Esophagus squamous epithelium (tissue), 5 donors: ENCODE results near the gene BACE1-AS. TPM values are rescaled to one million over a fixed set of nuclear protein-coding genes. Genes with fewer than 3 reads are reported as not detected.
"Not testable (repeated sequence)": the region's sequence is repeated elsewhere in the genome, so short reads cannot be mapped to it uniquely, and the experiment has no call there.

Source experiments
- DNase-seq: peaks from one replicate; lab custom pipeline; 2025; lab: John Stamatoyannopoulos, UW
- H3K27ac ChIP-seq, 4 donors: fragments of 200-600 bp; sonication (generic); one replicate each; pipeline ENCODE4 v1.5.1; 2016 to 2019; ENCODE audit warnings: mild to moderate bottlenecking in 1 of 4
- H3K27me3 ChIP-seq, 4 donors: fragments of 200-600 bp; sonication (generic); 1 replicate in 3 of 4; 2 replicates in 1 of 4; pipeline versions ENCODE4 v1.5.1 to v1.6.0; 2017 to 2021; ENCODE audit warnings: antibody characterized with exemption in 1 of 4
- H3K36me3 ChIP-seq, 3 donors: fragments of 200-600 bp; sonication (generic); one replicate each; pipeline ENCODE4 v1.5.1; 2016 to 2019
- H3K4me1 ChIP-seq, 3 donors: fragments of 200-600 bp; sonication (generic); one replicate each; pipeline ENCODE4 v1.5.1; 2017 to 2019
- H3K4me3 ChIP-seq, 4 donors: fragments of 200-600 bp; sonication (generic); 1 replicate in 3 of 4; 2 replicates in 1 of 4; pipeline ENCODE4 v1.5.1; 2016 to 2019; ENCODE audit warnings: mild to moderate bottlenecking in 2 of 4, moderate library complexity in 1 of 4
- H3K9me3 ChIP-seq, 3 donors: fragments of 200-600 bp; sonication (generic); one replicate each; pipeline ENCODE4 v1.5.1; 2016 to 2019
- POLR2A ChIP-seq, 4 donors: fragments of 450-650 bp; IDR thresholded peaks; one replicate each; pipeline ENCODE4 v1.6.1; 2017; ENCODE audit warnings: antibody characterized with exemption in 4 of 4, mild to moderate bottlenecking in 4 of 4, moderate library complexity in 3 of 4
- WGBS, 2 donors: methylation state at CpG; one replicate each; pipeline ENCODE4 v1.1.5; 2018; 5-methylcytosine and 5-hydroxymethylcytosine counted together
- intact Hi-C: fragments of 100-400 bp; cut with DNase I; formaldehyde crosslinking; loops from one replicate; pipeline ENCODE4 v1.15.0; 2022
- total RNA-seq, 4 donors: library from RNA; depleted of rRNA; stranded (reverse); fragments of >200 nt; gene quantifications; one replicate each; pipeline ENCODE4 v1.1.0, GENCODE V29; 2016
- TF ChIP-seq, protein P1 (sequence below), 6 experiments: fragments of 450-650 bp in 4 of 6; fragments of 200-600 bp in 2 of 6; sonication (generic) in 2 of 6; IDR thresholded peaks; one replicate each; pipeline ENCODE4 v1.5.1; 2016 to 2019; ENCODE audit warnings: antibody characterized with exemption in 6 of 6, mild to moderate bottlenecking in 4 of 6, moderate library complexity in 4 of 6
- donor health status: DM: yes; HTN: yes; CAD: no.

The BACE1-AS gene
- total RNA-seq, 4 donors from 2014 or later, result 2.0 to 5.7 (median 3.6) TPM

DNA sequence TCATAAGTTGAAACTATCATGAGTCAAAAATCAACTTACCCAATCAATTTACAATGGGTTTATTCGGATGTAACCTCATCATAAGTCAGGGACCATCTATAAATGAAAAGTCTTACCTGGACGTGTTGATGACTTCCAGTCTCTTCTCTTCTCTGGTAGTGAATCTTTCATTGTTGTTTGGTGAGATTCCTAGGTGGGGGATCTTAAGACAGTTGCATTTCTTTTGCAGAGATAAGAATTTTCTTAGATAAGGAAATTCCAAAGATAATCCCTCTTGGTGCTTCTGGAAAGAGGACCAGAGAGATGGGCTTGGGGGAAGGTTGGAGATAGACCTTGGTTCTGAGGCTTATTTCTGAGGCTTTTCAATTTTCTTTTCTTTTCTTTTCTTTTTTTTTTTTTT lies 21.3 kb upstream of the BACE1-AS start:
- Histone ChIP-seq H3K27ac (no peak overlapping the region), H3K27me3 (no peaks in the 10 kb centered on the region), H3K9me3 (no peaks in the 10 kb centered on the region), H3K4me1 (no peaks in the 10 kb centered on the region), H3K4me3 (no peak overlapping the region), H3K36me3 (peaks cover 0 to 57% (median 0%) of the 10 kb centered on the region in 3 donors)
- no peak for DNase-seq
- intact Hi-C loops, result no loop called here
- 85 to 96% methylated on average over 2 of the region's 2 CpGs for WGBS, 2 donors
- TF ChIP-seq POLR2A (IDR thresholded peaks at IDR 0.05), result no peak
- TF ChIP-seq, protein P1, sequence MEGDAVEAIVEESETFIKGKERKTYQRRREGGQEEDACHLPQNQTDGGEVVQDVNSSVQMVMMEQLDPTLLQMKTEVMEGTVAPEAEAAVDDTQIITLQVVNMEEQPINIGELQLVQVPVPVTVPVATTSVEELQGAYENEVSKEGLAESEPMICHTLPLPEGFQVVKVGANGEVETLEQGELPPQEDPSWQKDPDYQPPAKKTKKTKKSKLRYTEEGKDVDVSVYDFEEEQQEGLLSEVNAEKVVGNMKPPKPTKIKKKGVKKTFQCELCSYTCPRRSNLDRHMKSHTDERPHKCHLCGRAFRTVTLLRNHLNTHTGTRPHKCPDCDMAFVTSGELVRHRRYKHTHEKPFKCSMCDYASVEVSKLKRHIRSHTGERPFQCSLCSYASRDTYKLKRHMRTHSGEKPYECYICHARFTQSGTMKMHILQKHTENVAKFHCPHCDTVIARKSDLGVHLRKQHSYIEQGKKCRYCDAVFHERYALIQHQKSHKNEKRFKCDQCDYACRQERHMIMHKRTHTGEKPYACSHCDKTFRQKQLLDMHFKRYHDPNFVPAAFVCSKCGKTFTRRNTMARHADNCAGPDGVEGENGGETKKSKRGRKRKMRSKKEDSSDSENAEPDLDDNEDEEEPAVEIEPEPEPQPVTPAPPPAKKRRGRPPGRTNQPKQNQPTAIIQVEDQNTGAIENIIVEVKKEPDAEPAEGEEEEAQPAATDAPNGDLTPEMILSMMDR (IDR thresholded peaks at IDR 0.05), result no peak

DNA sequence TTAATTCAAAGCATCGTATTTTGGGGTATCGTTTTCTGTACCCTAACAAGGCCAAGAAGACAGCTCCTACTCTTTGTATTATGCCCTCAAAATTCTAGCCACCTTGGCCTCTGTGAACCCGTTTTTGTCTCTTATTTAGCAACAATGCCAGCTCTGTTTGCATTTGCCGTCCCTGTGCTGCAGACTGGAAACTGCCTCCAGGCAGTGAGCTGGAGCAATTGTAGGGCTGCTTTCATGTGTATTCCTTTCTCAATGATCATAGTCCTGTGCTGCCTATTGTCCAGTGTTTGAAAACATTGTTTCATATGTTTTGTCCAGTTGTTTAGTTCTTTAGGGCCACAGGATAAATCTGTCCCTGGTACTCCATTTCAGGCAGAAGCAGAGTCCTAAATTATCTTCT lies 19.9 kb upstream of the BACE1-AS start:
- intact Hi-C loops, result no loop called here
- DNase-seq, result no peak
- no peaks in the 10 kb centered on the region for H3K9me3 ChIP-seq
- H3K4me3 ChIP-seq, result no peak overlapping the region
- TF ChIP-seq, protein P1 (IDR thresholded peaks at IDR 0.05), result no peak
- TF ChIP-seq POLR2A (IDR thresholded peaks at IDR 0.05), result no peak
- 76 to 80% methylated on average over 4 of the region's 4 CpGs for WGBS, 2 donors
- H3K27ac ChIP-seq, result no peak overlapping the region
- peaks cover 0 to 52% (median 0%) of the 10 kb centered on the region in 3 donors for H3K36me3 ChIP-seq
- no peaks in the 10 kb centered on the region for H3K4me1 ChIP-seq
- H3K27me3 ChIP-seq, result no peaks in the 10 kb centered on the region

DNA sequence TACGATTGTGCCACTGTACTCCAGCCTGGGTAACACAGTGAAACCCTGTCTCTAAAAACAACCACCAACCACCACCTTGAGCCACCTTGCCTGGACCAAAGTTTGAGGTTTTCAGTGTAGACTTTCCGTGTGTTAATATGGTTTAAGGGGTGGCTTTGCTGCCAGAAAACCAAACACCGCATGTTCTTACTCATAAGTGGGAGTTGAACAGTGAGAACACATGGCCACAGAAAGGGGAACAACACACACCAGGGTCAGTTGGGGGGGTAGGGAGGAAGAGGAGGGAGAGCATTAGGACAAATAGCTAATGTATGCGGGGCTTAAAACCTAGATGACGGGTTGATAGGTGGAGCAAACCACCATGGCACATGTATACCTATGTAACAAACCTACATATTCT lies 19.0 kb upstream of the BACE1-AS start:
- H3K36me3 ChIP-seq, result peaks cover 0 to 42% (median 0%) of the 10 kb centered on the region in 3 donors
- DNase-seq, H3K4me1 ChIP-seq, H3K27ac ChIP-seq, H3K4me3 ChIP-seq, H3K27me3 ChIP-seq, intact Hi-C loops, H3K9me3 ChIP-seq: not testable (repeated sequence)
- WGBS, 2 donors, result 93 to 96% methylated on average over 4 to 5 of the region's 5 CpGs

DNA sequence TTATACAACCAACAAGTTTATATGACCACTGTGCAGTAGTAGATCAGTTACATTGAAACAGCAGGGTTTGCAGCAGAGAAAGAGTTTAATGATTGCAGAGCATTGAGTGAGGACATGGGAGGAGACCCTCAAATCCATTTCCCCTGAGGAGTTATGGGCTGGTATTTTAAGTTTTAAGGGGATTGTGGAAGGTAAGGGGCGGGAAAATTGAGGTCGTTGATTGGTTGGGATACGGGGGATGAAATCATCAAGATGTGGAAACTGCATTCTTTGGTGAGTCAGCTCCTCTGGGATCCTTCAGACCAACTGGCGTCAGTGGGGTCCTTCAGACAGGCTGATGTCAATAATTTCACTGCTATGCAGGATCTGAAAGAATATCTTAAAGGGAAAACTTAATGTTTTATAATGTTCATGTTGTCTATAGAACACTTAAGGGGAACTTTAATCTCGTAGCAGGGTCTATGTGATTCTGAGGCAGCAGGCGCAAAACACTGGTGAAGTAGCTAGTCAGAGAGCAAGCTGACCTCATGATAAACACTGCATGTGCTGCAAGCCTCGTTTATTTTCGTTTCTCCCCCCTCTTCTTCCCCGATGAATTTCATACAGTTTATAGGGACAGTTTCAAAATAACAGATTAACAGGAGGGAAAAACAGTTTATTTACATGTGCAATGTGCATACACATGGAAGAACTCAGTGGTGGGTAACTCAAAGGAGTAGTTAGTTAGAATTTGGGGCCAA lies 17.4 kb upstream of the BACE1-AS start:
- WGBS, 2 donors, result 78 to 87% methylated on average over 9 of the region's 9 CpGs
- Histone ChIP-seq H3K27ac (no peak overlapping the region), H3K4me3 (no peak overlapping the region), H3K9me3 (no peaks in the 10 kb centered on the region), H3K4me1 (peaks cover 0 to 2% (median 0%) of the 10 kb centered on the region in 3 donors), H3K36me3 (peaks cover 0 to 37% (median 0%) of the 10 kb centered on the region in 3 donors), H3K27me3 (no peaks in the 10 kb centered on the region)
- TF ChIP-seq, protein P1 (IDR thresholded peaks at IDR 0.05), result no peak
- TF ChIP-seq POLR2A (IDR thresholded peaks at IDR 0.05), result no peak
- intact Hi-C loops, result no loop called here
- no peak for DNase-seq

DNA sequence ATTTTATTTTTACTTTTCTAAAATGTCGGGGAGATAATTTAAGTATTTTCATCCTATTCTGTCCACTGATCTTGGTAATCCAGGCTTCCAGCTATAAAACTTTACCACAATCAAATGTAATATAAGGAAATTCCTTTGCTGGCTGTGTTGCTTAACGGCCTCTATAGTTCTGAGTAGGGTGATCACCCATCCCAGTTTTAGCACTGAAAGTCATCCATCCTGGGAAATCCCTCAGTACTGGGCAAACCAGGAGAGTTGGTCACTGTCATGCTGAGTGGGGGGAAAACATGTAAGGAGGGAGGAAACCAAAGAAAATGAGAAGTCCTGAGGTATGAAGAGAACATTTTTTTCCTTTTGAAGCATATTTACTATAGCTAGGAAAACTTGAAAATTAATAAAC lies 12.8 kb upstream of the BACE1-AS start:
- Histone ChIP-seq H3K9me3 (no peaks in the 10 kb centered on the region), H3K27me3 (no peaks in the 10 kb centered on the region), H3K4me1 (peaks cover 0 to 12% (median 11%) of the 10 kb centered on the region in 3 donors), H3K4me3 (no peak overlapping the region), H3K36me3 (peaks cover 0 to 59% (median 7%) of the 10 kb centered on the region in 3 donors), H3K27ac (no peak overlapping the region)
- intact Hi-C loops, result no loop called here
- 90 to 91% methylated on average over 1 to 2 of the region's 2 CpGs for WGBS, 2 donors
- DNase-seq, result no peak
- TF ChIP-seq POLR2A (IDR thresholded peaks at IDR 0.05), result no peak
- TF ChIP-seq, protein P1 (IDR thresholded peaks at IDR 0.05), result no peak
